ENCODE results near the gene FLVCR1.
"Not testable (repeated sequence)": the region's sequence is repeated elsewhere in the genome, so short reads cannot be mapped to it uniquely, and the experiment has no call there.

FLVCR1 gene

GRCh38 chr1:212860713-212861581 lies 2.9 kb downstream of the FLVCR1 start:
- FAIRE-seq, result no peak

- no peak for FAIRE-seq
Measured at GRCh38 chr1:212862111-212862690, 4.1 kb downstream of the FLVCR1 start.

- FAIRE-seq, result not testable (repeated sequence)
Measured at GRCh38 chr1:212863345-212863744, 5.3 kb downstream of the FLVCR1 start.

- no peak for FAIRE-seq
Measured at GRCh38 chr1:212864201-212864600, 6.1 kb downstream of the FLVCR1 start.

GRCh38 chr1:212867192-212867591 lies 9.1 kb downstream of the FLVCR1 start:
- no peak for FAIRE-seq

- FAIRE-seq, result no peak
Measured at GRCh38 chr1:212871976-212872375, 13.9 kb downstream of the FLVCR1 start.

GRCh38 chr1:212873518-212873917 lies 15.4 kb downstream of the FLVCR1 start:
- no peak for FAIRE-seq

- no peak for FAIRE-seq
Measured at GRCh38 chr1:212878418-212878817, 20.3 kb downstream of the FLVCR1 start.

- FAIRE-seq, result no peak
Measured at GRCh38 chr1:212879947-212880690, 22.0 kb downstream of the FLVCR1 start.

- FAIRE-seq, result no peak
Measured at GRCh38 chr1:212884592-212884991, 26.5 kb downstream of the FLVCR1 start.

- FAIRE-seq, result no peak
Measured at GRCh38 chr1:212892108-212892507, 34.0 kb downstream of the FLVCR1 start.

- FAIRE-seq, result no peak
Measured at GRCh38 chr1:212899845-212900244, 41.8 kb downstream of the FLVCR1 start.

- no peak for FAIRE-seq
Measured at GRCh38 chr1:212901290-212901689, 43.2 kb downstream of the FLVCR1 start.

GRCh38 chr1:212902054-212902453 lies 44.0 kb downstream of the FLVCR1 start:
- FAIRE-seq, result no peak

- FAIRE-seq, result peak; percentile 28
Measured at GRCh38 chr1:212903664-212904063, 45.6 kb downstream of the FLVCR1 start.

- FAIRE-seq, result not testable (repeated sequence)
Measured at GRCh38 chr1:212908071-212908470, 50.0 kb downstream of the FLVCR1 start.

GRCh38 chr1:212908971-212909370 lies 50.9 kb downstream of the FLVCR1 start:
- FAIRE-seq, result no peak

GRCh38 chr1:212909652-212910063 lies 51.6 kb downstream of the FLVCR1 start:
- no peak for FAIRE-seq

GRCh38 chr1:212910213-212910612 lies 52.1 kb downstream of the FLVCR1 start:
- FAIRE-seq, result not testable (repeated sequence)

GRCh38 chr1:212913638-212914037 lies 55.6 kb downstream of the FLVCR1 start:
- not testable (repeated sequence) for FAIRE-seq

- not testable (repeated sequence) for FAIRE-seq
Measured at GRCh38 chr1:212914110-212914509, 56.0 kb downstream of the FLVCR1 start.

- FAIRE-seq, result no peak
Measured at GRCh38 chr1:212914789-212915188, 56.7 kb downstream of the FLVCR1 start.

All from colon (tissue), 2 donors.